SK-N-SH (cell line): ENCODE measurements around the gene FMOD. TPM values are rescaled to one million over a fixed set of nuclear protein-coding genes. Genes with fewer than 3 reads are reported as not detected.

Source experiments
- CTCF ChIA-PET: fragments of 300-600, 350-600 bp; formaldehyde crosslinking; extraction: SDS; loops from one replicate; lab custom pipeline; 2021; lab: Yijun Ruan, JAX
- POLR2A ChIA-PET: fragments of 350-600 bp; sonication (Branson Sonifier 250); formaldehyde crosslinking; extraction: SDS; loops from one replicate; lab custom pipeline; 2020; ENCODE audit warnings: antibody characterized with exemption, inconsistent platforms; lab: Yijun Ruan, JAX
- DNase-seq: peaks from one replicate; pipeline ENCODE4 v3.0.0; 2012
- H2AFZ ChIP-seq: fragments of 200-600 bp; sonication (generic); 2 replicates; pipeline ENCODE4 v1.8.1; 2016; ENCODE audit warnings: antibody characterized with exemption, mild to moderate bottlenecking, low read depth
- H3F3A ChIP-seq: fragments of 200-600 bp; sonication (generic); replicated peaks from 2 replicates; pipeline ENCODE3; 2016; ENCODE audit warnings: antibody characterized with exemption, mild to moderate bottlenecking; ENCODE audit not compliant: insufficient read depth
- H3K27ac ChIP-seq, 2 experiments: fragments of 200-500 bp in 1 of 2; fragments of 200-600 bp in 1 of 2; sonication (Bioruptor generic) in 1 of 2; sonication (generic), shearing (Covaris generic) in 1 of 2; 2 replicates each; pipeline versions ENCODE4 v1.5.1 to v1.6.1; 2014 to 2016; ENCODE audit warnings: low read depth in 2 of 2, inconsistent platforms in 1 of 2, low read length in 1 of 2, mild to moderate bottlenecking in 1 of 2, mixed read lengths in 1 of 2
- H3K27me3 ChIP-seq: fragments of 200-600 bp; sonication (generic), shearing (Covaris generic); 2 replicates; pipeline ENCODE4 v1.6.1; 2016; ENCODE audit warnings: mixed run types; ENCODE audit not compliant: insufficient read depth
- H3K36me3 ChIP-seq, 2 experiments: fragments of 200-500 bp in 1 of 2; fragments of 200-600 bp in 1 of 2; sonication (Bioruptor generic) in 1 of 2; sonication (generic) in 1 of 2; replicated peaks in 1 of 2; 2 replicates each; pipeline versions ENCODE3 to v1.5.1; 2014 to 2016; ENCODE audit warnings: low read length in 1 of 2, mild to moderate bottlenecking in 1 of 2; ENCODE audit not compliant: insufficient read depth in 2 of 2, control insufficient read depth in 1 of 2
- H3K4me1 ChIP-seq, 2 experiments: fragments of 200-500 bp in 1 of 2; fragments of 200-600 bp in 1 of 2; sonication (Bioruptor generic) in 1 of 2; sonication (generic), shearing (Covaris generic) in 1 of 2; 2 replicates each; pipeline versions ENCODE4 v1.5.1 to v1.6.1; 2014 to 2016; ENCODE audit warnings: low read depth in 1 of 2, low read length in 1 of 2, mixed run types in 1 of 2; ENCODE audit not compliant: insufficient read depth in 2 of 2, control insufficient read depth in 1 of 2
- H3K4me2 ChIP-seq: fragments of 200-600 bp; sonication (generic), shearing (Covaris generic); 2 replicates; pipeline ENCODE4 v1.6.1; 2017; ENCODE audit warnings: mixed run types
- H3K4me3 ChIP-seq, 2 experiments: fragments of 200-500 bp in 1 of 2; fragments of 200-600 bp in 1 of 2; sonication (Bioruptor generic) in 1 of 2; sonication (generic), shearing (Covaris generic) in 1 of 2; 2 replicates each; pipeline versions ENCODE4 v1.5.1 to v1.8.1; 2014 to 2016; ENCODE audit warnings: low read depth in 2 of 2, inconsistent platforms in 1 of 2, low read length in 1 of 2, mild to moderate bottlenecking in 1 of 2, mixed read lengths in 1 of 2, moderate library complexity in 1 of 2
- H3K79me2 ChIP-seq: fragments of 200-600 bp; sonication (generic); 2 replicates; pipeline ENCODE4 v1.8.1; 2017; ENCODE audit warnings: mild to moderate bottlenecking; ENCODE audit not compliant: insufficient read depth
- H3K9ac ChIP-seq: fragments of 200-600 bp; sonication (generic); 2 replicates; pipeline ENCODE4 v1.6.1; 2017; ENCODE audit warnings: mixed run types
- H3K9me2 ChIP-seq: fragments of 200-600 bp; sonication (generic); 2 replicates; pipeline ENCODE4 v1.6.1; 2017; ENCODE audit warnings: mixed run types
- H3K9me3 ChIP-seq: fragments of 200-600 bp; sonication (generic); 2 replicates; pipeline ENCODE4 v1.6.1; 2017; ENCODE audit warnings: mixed run types, mild to moderate bottlenecking, moderate library complexity
- H4K20me1 ChIP-seq: fragments of 200-600 bp; sonication (generic); 2 replicates; pipeline ENCODE4 v1.6.1; 2017; ENCODE audit warnings: mild to moderate bottlenecking, mixed run types; ENCODE audit not compliant: insufficient read depth
- CHD2 ChIP-seq: fragments of 150-350 bp; IDR thresholded peaks from 2 replicates; pipeline ENCODE4 v1.6.1; 2018; ENCODE audit warnings: low read length; ENCODE audit not compliant: partially characterized antibody
- FOSL2 ChIP-seq: IDR thresholded peaks from 2 replicates; pipeline ENCODE4 v1.4.0; 2012; ENCODE audit warnings: low read depth, mild to moderate bottlenecking, moderate library complexity, borderline replicate concordance
- FOXM1 ChIP-seq: IDR thresholded peaks from 2 replicates; pipeline ENCODE4 v1.4.0; 2012; ENCODE audit warnings: low read depth, mild to moderate bottlenecking
- GABPA ChIP-seq: IDR thresholded peaks from 2 replicates; pipeline ENCODE4 v1.4.0; 2012; ENCODE audit warnings: low read depth, mild to moderate bottlenecking
- GATA2 ChIP-seq: sonication (generic); formaldehyde crosslinking; IDR thresholded peaks from 2 replicates; pipeline ENCODE4 v1.5.0; 2020; ENCODE audit warnings: mild to moderate bottlenecking, missing genetic modification reagents
- IRF3 ChIP-seq: fragments of 150-350 bp; IDR thresholded peaks from 2 replicates; pipeline ENCODE4 v1.6.1; 2016; ENCODE audit warnings: mild to moderate bottlenecking, low read depth, low read length
- MEF2A ChIP-seq: IDR thresholded peaks from 2 replicates; pipeline ENCODE4 v1.4.0; 2012; ENCODE audit warnings: low read depth, borderline replicate concordance
- RCOR1 ChIP-seq: fragments of 150-350 bp; IDR thresholded peaks from 2 replicates; pipeline ENCODE4 v1.6.1; 2017; ENCODE audit warnings: antibody characterized with exemption, low read length
- REST ChIP-seq: IDR thresholded peaks from 2 replicates; pipeline ENCODE4 v1.6.1; 2012; ENCODE audit warnings: mild to moderate bottlenecking, low read depth, low read length, moderate library complexity
- TAF1 ChIP-seq: IDR thresholded peaks from 2 replicates; pipeline ENCODE4 v1.6.1; 2012; ENCODE audit warnings: low read depth, mild to moderate bottlenecking, low read length, moderate library complexity, borderline replicate concordance
- TCF12 ChIP-seq: IDR thresholded peaks from 2 replicates; pipeline ENCODE4 v1.4.0; 2012
- TEAD4 ChIP-seq: IDR thresholded peaks from 2 replicates; pipeline ENCODE4 v1.4.0; 2012; ENCODE audit warnings: mild to moderate bottlenecking, borderline replicate concordance; ENCODE audit not compliant: insufficient read depth
- YY1 ChIP-seq: IDR thresholded peaks from 2 replicates; pipeline ENCODE4 v1.4.0; 2012; ENCODE audit warnings: low read depth, mild to moderate bottlenecking
- WGBS: methylation state at CpG from one replicate; pipeline ENCODE4 v1.1.6; 2017; ENCODE audit warnings: low lambda C conversion rate; 5-methylcytosine and 5-hydroxymethylcytosine counted together
- polyA plus RNA-seq, 3 experiments: library from polyadenylated mRNA; depleted of rRNA; stranded (reverse); fragments of >200 nt; gene quantifications; 2 replicates each; pipeline ENCODE4 v1.2.3, GENCODE V29; 2012
- TF ChIP-seq, protein P1 (sequence below): IDR thresholded peaks from 2 replicates; pipeline ENCODE4 v1.4.0; 2012; ENCODE audit warnings: low read depth, borderline replicate concordance
- TF ChIP-seq, protein P2 (sequence below): fragments of 200-600 bp; sonication (generic); IDR thresholded peaks from 2 replicates; pipeline ENCODE4 v1.6.1; 2017; ENCODE audit warnings: antibody characterized with exemption, mild to moderate bottlenecking, moderate library complexity

FMOD gene
- polyA plus RNA-seq, 1 of the 3 experiments (the other 2 are of a cell fraction): not detected

DNA sequence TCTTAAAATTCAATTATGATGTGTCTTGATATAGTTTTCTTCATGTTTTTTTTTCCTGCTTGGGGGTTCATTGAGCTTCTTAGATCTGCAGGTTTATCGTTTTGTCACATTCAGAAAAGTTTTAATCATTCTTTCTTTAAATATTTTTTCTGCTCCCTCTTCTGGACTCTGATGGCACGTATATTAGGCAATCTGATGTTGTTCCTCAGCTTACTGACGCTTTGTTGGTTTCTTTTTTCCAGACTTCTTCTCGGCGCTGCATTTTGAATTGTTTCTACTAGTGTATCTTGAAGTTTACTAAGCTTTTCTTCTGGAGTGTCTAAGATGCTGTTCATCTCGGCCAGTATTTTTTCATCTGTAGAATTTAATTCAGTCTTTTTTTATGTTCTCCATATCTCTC lies 44.8 kb upstream of the FMOD start:
- Histone ChIP-seq H3K4me2 (no peak overlapping the region), H3K4me3 (no peak overlapping the region)

DNA sequence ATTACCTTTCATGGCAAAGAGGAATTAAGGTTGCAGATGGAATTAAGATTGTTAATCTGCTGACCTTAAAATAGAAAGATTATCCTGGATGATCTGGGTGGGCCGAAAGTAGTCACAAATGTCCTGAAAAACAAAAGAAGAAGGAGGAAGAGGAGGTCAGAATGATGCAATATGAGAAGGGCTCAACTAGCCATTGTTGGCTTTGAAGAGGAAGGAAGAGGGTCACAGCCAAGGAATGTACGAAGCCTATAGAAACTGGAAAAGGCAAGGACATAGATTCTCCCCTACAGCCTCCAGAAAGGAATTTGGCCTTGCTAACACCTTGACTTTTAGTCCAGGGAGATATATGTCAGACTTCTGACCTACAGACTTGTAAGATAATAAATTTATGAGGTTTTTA lies 39.4 kb upstream of the FMOD start:
- 30% methylated on average over 2 of the region's 2 CpGs for WGBS
- H3K4me3 ChIP-seq: no peak overlapping the region
- no peaks in the 10 kb centered on the region for H3K9me3 ChIP-seq
- no peak overlapping the region for H3K27ac ChIP-seq
- H3K4me2 ChIP-seq: no peak overlapping the region
- no peaks in the 10 kb centered on the region for H3K79me2 ChIP-seq
- ChIA-PET CTCF (no interaction called here), POLR2A (interaction anchor here (0.6 kb wide), 1 partner anchor 370 kb away, joined by 3 read pairs; no protein-coding TSS in a partner anchor)
- no peak for DNase-seq
- H3F3A ChIP-seq: no peaks in the 10 kb centered on the region
- H3K4me1 ChIP-seq: no peaks in the 10 kb centered on the region
- H3K9ac ChIP-seq: no peak overlapping the region
- H4K20me1 ChIP-seq: no peaks in the 10 kb centered on the region
- no peaks in the 10 kb centered on the region for H3K9me2 ChIP-seq
- H3K36me3 ChIP-seq: no peaks in the 10 kb centered on the region
- H3K27me3 ChIP-seq: peaks cover 16% of the 10 kb centered on the region
- no peak overlapping the region for H2AFZ ChIP-seq
- TF ChIP-seq YY1 (no peak), TCF12 (no peak), CHD2 (no peak), TAF1 (no peak), MEF2A (no peak), GATA2 (CRISPR knock-in tag) (no peak), GABPA (no peak), FOSL2 (no peak), REST (no peak), RCOR1 (no peak), TEAD4 (no peak)
- TF ChIP-seq, protein P1, sequence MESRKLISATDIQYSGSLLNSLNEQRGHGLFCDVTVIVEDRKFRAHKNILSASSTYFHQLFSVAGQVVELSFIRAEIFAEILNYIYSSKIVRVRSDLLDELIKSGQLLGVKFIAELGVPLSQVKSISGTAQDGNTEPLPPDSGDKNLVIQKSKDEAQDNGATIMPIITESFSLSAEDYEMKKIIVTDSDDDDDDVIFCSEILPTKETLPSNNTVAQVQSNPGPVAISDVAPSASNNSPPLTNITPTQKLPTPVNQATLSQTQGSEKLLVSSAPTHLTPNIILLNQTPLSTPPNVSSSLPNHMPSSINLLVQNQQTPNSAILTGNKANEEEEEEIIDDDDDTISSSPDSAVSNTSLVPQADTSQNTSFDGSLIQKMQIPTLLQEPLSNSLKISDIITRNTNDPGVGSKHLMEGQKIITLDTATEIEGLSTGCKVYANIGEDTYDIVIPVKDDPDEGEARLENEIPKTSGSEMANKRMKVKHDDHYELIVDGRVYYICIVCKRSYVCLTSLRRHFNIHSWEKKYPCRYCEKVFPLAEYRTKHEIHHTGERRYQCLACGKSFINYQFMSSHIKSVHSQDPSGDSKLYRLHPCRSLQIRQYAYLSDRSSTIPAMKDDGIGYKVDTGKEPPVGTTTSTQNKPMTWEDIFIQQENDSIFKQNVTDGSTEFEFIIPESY: no peak

More for the DNA sequence above, 44.8 kb upstream of the FMOD start:
- POLR2A ChIA-PET: no interaction called here
- 53% methylated on average over 6 of the region's 6 CpGs for WGBS
- TF ChIP-seq TAF1 (no peak), IRF3 (no peak), RCOR1 (no peak), TEAD4 (no peak), FOXM1 (no peak)
- TF ChIP-seq, protein P2, sequence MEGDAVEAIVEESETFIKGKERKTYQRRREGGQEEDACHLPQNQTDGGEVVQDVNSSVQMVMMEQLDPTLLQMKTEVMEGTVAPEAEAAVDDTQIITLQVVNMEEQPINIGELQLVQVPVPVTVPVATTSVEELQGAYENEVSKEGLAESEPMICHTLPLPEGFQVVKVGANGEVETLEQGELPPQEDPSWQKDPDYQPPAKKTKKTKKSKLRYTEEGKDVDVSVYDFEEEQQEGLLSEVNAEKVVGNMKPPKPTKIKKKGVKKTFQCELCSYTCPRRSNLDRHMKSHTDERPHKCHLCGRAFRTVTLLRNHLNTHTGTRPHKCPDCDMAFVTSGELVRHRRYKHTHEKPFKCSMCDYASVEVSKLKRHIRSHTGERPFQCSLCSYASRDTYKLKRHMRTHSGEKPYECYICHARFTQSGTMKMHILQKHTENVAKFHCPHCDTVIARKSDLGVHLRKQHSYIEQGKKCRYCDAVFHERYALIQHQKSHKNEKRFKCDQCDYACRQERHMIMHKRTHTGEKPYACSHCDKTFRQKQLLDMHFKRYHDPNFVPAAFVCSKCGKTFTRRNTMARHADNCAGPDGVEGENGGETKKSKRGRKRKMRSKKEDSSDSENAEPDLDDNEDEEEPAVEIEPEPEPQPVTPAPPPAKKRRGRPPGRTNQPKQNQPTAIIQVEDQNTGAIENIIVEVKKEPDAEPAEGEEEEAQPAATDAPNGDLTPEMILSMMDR: no peak
- no peak overlapping the region for H3K27ac ChIP-seq
- H3K9ac ChIP-seq: no peak overlapping the region
- H3K79me2 ChIP-seq: no peaks in the 10 kb centered on the region
- H4K20me1 ChIP-seq: no peaks in the 10 kb centered on the region
- no peak overlapping the region for H2AFZ ChIP-seq
- no peaks in the 10 kb centered on the region for H3K9me2 ChIP-seq
- H3K27me3 ChIP-seq: peaks cover 9% of the 10 kb centered on the region; the same call in 1 of the 2 replicates
- H3K9me3 ChIP-seq: no peaks in the 10 kb centered on the region
- H3K4me1 ChIP-seq: no peaks in the 10 kb centered on the region
- CTCF ChIA-PET: no interaction called here
- H3F3A ChIP-seq: no peaks in the 10 kb centered on the region
- H3K36me3 ChIP-seq: no peaks in the 10 kb centered on the region
- DNase-seq: no peak
